TTC549 (cell line): ENCODE data around the gene USP50.
"Not testable (repeated sequence)": the region's sequence is repeated elsewhere in the genome, so short reads cannot be mapped to it uniquely, and the experiment has no call there.

Experiments used
- FAIRE-seq: peaks from 2 replicates; lab custom pipeline; 2012; peaks lifted over from hg19 to GRCh38; lab: Jason Lieb, UNC

Gene USP50

DNA sequence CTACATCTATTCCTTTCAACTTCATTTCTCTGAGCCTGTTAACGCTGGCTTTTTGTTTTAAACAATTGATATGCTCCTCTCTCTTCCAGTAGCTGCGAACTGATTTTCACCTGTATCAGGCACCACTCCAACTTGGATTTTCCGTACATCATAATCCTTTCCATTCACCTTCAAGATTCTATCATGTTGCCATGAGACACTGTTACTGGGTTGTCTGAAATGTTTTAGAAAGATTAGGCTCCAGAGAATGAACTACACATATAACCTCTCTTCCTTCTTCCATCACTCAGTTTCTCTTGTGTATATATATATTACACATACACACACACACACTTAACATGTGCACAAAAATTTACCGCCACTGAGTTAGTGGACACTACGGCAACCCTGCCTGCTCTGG, at the start of gene USP50:
TSS of gene USP50 (minus strand) at position 101 of the 400 bp plus-strand sequence. CDS start 141 bp downstream, outside the sequence.
- FAIRE-seq, result no peak

DNA sequence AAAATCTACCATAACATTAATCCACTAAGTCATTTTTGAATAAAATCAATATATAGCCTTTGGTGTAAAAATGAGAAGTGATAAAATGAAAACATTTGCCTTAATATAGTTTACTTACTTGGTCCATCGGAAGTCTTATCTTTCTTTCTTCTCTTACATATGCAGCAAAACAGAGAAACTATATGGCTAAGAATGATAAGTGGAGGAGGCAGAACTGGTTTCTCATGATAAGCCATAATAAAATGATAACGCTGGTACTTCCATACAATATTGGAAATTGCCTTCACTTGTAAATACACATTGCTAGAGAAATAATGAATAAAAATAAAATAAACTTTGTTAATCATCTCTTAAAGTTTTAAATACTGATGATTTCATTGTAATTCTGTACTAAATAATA, 47.8 kb upstream of the USP50 start:
- FAIRE-seq, result no peak

DNA sequence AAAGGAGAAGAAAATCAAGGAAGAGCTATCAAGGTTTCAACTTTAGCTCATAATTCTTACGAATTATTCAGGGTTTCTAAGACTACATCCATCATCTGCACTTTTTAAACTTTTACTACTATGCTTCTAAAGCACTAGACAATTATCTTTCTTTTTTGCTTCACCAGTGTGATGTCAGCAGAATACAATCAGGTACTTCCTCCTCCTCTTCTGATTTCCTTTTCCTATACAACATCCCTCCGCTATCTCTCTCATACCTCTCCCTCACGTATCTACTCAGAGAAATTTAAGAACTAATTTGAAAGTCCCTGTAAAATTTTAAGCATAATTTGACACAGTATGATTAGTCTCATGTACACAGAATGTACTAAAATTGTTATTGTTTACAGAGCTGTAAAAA, 47.3 kb upstream of the USP50 start:
- no peak for FAIRE-seq

DNA sequence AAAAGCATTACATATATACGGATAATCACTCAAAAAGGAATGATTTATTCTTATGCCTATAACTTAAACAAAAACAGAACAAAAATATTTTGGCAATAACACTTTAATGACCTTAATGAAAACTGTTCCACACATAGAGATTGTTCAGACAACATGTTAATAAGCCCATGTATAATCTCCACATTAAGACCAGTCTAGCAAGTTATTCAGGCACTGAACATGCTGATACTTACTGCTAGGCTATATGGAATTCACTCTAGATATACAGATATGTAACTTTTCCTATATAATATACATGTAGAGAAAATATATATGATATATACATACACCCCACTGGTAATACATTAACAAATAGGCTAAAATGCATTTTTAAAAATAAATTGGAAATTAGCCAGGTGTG, 43.8 kb upstream of the USP50 start:
- no peak for FAIRE-seq

DNA sequence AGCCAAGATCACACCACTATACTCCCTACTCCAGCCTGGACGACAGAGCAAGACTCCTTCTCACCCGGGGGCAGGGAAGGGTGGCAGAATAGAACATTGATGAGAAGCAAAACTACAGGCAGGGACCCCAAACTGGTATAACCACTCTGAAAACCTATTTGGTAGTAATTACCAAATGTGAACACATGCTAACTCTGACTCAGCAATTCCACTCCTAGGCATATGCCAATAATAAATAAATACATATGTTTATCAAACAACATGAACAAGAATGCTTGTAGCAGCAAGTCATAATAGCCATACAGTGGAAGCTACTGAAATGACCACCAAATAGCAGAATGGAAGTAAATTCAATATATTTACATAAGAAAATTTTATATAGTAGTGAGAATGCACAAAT, 31.0 kb upstream of the USP50 start:
- FAIRE-seq, result no peak

DNA sequence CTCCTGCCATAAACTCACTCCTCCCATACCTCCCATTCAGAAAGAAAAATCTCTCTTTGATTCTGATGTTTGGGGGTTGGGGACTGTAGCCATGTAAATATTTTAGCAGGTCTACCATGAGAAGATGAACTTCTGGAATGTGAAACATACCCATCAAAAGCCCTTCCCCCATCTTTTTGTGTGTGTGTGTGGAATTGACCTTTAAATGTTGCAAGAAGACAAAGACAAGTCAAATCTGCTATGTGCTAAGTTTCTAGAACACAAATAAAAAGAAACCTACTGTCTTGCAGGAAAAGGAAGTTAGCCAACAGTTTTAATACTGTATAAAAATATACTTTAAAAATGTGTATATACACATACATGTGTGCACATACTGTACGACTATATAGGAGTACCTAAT, 29.7 kb upstream of the USP50 start:
- no peak for FAIRE-seq

DNA sequence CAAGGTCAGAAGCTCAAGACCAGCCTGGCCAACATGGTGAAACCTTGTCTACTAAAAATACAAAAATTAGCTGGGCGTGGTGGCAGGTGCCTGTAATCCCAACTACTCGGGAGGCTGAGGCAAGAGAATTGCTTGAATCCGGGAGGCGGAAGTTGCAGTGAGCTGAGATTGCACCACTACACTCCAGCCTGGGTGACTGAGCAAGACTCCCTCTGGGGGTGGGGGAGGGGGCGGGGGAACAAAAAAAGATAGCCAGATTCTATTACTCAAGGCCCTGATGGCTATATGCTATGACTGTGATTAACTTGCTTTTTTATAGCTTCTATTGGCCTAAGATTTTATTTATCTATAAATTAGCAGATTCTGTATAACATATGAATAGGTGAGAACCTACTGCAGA, 27.4 kb upstream of the USP50 start:
- not testable (repeated sequence) for FAIRE-seq

DNA sequence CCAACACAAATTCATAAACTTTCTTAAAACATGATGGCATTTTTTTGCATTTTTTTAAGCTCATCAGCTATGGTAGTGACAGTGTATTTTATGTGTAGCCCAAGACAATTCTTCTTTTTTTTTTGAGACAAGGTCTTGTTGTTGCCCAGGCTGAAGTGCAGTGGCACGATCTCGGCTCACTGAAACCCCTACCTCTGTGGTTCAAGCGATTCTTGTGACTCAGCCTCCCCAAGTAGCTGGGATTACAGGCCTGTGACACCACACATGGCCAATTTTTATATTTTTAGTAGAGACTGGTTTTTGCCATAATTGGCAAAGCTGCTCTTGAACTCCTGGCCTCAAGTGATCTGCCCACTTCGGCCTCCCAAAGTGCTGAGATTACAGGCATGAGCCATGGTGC, 17.3 kb upstream of the USP50 start:
- FAIRE-seq, result no peak

DNA sequence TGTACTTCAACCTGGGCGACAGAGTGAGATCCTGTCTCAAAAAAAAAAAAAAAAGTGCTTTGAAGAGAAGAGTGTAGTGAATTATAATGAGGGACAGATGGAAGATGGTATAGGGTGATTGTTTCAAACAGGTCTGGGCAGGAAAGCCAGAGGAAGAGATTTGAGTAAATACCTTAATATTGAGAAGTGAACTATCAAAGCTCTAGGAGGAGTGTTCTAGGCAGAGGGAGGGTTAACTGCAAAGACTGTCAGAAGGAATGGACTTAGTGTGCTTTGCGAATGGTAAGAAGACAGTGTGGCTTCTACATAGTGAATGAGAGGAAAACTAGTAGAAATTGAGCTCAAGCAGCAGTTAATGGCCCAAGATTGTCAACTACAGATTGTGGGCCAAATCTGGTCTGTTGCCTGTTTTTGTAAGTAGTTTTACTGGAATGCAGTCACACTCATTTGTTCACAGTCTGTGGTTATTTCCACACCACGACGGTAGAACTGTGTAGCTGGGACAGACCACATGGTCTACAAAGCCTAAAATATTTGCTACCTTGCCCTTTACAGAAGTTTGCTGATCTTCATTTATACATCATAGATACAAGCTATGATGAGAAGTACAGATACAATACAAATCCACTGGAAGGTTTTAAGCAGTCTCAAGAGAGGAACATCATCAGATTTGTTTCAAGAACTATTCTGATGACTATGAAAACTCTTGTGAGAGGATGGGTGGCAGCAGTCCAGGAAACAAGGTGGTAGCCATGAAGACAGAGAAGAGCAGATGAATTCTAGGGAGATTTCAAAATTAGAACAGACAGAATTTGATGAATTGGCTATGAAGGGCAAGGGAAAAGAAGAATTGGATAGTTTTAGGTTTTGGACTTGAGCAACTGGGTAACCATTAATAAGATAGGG, 16.5 kb upstream of the USP50 start:
- no peak for FAIRE-seq

DNA sequence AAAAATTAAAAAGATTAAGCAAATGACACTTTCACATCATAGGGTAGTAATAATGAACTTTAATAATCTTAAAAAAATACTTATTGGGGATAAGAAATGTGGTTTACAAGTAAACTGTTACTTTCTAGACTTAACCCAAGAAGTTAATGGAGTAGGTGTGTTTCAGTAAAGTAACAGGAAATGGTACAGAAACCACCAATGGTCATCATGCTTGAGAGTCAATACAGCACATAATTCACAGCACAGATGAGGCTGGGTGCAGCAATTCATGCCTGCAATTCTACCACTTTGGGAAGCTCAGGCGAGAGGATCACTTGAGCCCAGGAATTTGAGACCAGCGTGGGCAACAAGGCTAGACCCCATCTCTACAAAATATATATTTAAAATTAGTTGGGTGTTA, 11.5 kb upstream of the USP50 start:
- FAIRE-seq, result no peak

DNA sequence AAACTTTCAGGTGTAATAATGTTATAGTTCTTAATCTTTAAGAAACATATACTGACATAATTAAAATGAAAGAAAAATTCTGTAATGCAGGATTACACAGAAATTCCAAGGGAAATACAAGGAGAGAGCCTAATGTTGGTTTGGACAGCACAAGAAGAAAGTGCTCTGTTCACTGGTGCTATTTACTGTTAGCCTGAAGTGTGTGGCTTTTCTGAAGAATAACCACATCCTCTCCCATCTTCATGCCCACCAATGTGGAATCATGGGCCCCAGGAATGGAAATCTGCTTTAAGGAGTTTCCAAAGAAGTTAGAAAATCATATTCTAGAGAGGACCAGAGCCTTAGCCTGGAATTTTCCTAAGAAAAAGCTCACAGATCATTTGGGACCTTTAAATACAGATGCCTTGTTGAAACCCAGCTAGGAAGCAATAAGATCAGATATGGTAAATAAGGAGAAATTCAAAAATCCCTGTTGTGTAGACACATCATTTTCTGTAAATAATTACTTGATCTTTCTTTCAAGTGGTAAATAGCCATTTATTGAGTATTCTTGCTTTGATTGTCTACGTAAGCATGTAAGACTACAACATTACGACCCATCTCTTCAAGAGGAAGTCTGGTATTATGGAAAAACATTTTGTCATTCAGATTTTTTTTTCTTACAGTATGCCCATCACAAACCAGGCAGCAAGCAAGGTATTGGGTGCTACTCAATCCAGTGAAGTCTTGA, 10.3 kb upstream of the USP50 start:
- FAIRE-seq, result no peak

DNA sequence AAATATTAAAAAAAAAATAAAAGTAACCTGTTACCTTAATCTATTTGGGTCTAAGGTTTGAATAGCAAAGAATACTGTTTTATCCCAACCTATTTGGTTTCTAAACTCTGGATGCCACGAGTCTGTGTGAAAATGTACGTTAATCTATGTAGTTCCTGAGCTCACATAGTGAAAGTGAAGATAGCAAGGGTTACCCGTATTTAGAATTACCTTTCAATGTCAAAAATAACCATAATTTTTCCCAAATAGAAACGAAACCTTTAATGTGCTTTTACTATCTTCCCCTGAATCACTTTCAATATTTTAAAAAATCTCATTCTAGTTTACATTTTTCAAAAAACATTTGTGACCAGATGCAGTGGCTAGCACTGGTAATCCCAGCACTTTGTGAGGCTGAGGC, 5.8 kb upstream of the USP50 start:
- FAIRE-seq, result no peak

DNA sequence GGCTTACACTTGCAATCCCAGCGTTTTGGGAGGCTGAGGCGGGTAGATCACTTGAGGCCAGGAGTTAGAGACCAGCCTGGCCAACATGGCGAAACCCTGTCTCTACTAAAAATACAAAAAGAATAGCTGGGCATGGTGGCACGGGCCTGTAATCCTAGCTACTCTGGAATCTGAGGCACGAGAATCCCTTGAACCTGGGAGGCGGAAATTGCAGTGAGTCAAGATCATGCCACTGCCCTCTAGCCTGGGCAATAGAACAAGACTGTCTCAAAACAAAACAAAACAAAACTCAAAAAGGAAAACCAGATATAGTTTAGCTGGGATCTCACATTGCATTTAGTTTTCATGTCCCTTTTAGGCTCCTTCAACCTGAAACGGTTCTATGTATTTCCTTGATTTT, 2.9 kb upstream of the USP50 start:
- FAIRE-seq, result no peak

DNA sequence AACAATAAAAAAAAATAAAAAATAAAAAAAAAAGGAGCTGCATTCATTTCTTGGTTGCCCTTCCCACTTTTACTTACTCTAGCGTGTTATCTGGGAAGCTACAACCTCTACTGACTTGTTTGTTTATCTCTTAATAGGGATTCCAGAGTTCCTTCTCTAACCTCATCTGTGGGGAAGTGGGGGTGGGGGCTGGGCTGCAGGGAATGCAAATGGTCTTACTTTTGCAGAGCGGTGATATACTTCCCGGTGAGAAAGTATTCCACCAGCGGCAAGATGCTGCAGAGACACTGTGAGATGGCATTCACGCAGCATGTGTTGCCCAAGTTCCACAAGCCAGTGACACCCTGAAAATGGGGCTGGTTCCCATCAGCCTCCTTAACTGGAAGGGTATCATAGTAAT, 2.1 kb downstream of the USP50 start:
- FAIRE-seq, result no peak

DNA sequence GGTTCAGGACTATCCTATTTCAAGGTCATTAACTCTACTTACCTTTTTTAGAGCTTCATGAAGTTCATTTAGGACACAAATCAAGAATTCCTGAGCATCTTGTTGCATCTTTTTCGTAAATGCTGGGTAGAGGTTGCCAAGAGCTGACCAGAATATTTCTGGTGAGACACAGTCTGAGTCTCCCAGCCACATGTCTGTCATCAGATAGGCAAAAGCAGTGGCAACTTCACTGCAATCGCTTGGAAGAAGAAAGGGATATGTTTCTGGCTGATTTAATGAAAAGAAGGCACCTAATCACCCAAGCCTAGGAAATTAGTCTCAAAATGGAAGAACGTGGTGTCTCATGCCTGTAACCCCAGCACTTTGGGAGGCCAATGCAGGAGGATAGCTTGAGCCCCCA, 2.9 kb downstream of the USP50 start:
- FAIRE-seq, result no peak

DNA sequence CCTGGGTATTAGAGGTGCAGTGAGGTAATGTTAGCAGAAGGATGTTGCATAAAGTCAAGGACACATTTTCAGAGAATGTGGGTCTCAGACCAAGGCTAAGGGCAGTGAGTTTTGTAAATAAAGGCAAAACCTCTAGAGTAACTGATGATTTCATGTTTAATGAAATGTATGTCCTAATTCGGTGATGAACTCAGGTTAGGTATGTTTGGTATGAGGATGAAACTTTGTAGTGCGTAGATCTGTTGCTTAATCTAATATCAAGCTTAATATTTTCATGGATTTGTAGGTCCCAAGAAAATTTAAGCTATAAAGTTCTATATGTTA, 3.6 kb downstream of the USP50 start:
- FAIRE-seq, result no peak

DNA sequence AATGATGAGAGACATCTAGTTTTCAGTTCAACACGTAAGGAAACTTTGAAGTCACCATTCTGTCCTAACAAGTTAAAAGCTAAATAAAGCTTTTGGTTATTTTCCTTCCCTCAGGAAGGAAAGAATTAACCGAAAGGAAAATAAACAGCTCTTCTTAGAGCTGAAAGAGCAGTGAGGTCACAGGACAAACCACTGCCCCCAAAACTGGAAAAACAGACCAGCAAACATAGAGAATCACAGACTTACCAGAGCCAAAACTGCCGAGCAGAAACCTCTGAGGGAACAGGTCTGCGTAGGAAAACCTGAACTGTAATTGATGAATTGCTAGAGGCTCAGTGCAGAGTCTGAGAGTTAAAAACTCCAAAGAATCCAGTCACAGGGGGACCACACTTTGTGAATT, 14.7 kb downstream of the USP50 start:
- no peak for FAIRE-seq

DNA sequence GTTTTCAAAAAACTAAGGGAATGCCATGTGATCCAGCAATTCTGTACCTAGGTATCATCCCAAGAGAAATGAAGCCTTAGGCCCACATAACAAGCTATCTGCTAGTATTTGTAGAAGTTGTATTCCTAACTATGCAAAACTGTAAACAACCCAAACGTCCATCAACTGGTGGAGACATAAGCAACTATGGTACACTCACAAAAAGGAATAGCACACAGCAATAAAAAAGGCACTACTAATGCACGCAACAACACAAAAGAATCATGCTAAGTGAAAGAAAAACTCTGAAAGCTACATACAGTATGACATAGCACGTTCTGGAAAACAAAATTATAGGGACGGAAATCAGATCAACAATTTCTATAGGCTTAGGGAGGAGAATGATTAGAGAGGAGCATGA, 15.3 kb downstream of the USP50 start:
- FAIRE-seq, result no peak

DNA sequence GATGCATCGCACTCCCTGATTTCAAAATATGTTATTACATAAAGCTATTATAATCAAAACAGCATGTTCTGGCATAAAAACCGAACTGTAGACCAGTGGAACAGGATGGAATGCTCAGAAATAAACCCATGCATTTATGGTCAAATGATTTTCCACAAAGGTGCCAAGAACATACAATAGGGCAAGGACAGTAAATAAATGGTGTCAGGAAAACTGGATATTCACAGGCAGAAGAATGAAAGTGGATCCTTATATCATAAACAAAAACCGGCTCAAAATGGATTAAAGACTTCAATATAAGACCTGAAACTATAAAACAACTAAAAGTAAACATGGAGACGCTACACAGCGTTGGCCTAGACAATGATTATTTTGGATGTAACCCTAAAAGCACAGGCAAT, 22.6 kb downstream of the USP50 start:
- no peak for FAIRE-seq

DNA sequence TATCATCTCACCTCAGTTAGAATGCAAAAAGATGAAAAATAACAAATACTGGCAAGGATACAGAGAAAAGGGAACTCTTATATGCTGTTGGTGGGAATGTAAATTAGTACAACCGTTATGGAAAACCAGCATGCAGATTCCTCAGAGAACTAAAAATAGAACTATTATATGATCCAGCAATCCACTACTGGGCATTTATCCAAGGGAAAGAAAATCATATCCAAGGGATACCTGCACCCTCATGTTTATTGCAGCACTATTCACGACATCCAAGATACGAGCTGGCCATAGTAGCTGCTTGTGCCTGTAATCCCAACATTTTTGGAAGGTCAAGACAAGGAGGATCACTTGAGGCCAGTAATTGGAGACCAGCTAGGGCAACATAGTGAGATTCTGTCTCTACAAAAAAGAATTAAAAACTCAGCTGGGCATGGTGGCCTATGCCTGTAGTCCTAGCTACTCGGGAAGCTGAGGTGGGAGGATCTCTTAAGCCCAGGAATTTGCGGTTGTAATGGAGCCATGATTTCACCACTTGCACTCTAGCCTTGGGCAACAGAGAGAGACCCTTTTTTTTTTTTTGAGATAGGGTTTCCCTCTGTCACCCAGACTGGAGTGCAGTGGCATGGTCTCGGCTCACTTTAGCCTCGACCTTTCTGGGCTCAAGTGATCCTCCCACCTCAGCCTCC, 26.6 kb downstream of the USP50 start:
- no peak for FAIRE-seq

DNA sequence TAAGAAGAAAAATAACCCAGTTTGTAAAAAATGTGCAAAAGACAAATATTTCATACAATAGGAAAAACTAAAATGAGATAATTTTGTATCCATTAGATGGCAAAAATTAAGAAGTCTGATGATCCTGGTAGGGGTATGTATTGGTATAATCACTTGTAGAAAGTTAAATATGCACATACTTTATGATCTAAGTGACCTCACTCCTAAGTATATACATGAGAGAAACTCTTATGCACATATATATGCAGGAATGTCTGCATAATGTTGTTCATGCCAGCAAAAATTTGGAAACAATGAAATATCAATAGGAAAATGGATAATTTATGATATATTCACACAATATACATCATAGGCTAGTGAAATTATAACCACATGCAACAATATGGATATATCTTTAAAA, 33.5 kb downstream of the USP50 start:
- FAIRE-seq, result no peak

DNA sequence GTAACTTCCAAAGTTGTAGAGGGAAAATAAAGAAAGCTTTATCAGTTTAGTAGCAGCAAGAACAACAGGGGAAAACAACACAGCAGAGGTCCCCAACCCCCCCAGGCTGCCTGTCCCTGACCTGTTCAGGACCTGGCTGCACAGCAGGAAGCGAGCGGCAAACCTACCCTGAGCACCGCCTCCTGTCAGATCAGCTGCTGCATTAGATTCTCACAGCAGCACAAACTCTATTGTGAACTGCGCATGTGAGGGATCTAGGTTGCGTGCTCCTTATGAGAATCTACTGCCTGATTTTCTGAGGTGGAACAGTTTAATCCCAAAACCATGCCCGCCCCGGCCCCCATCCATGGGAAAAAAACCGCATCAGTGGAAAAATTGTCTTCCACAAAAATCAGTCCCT, 40.3 kb downstream of the USP50 start:
- FAIRE-seq, result no peak

DNA sequence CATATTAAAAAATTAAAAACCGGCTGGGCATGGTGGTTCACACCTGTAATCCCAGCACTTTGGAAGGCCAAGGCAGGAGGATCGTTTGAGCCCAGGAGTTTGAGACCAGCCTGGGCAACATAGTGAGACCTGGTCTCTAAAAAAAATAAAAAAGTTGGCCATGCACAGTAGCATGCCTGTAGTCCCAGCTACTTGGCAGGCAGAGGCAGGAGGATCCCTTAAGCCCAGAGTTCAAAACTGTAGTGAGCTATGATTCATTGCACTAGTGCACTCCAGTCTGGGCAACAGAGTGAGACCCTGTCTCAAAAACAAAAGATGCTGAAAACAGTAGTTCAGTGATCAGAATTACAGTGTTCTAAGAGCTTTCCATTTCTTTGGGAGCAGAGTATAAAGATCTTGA, 40.8 kb downstream of the USP50 start:
- FAIRE-seq, result not testable (repeated sequence)
